Fibroblast of lung (primary cell): ENCODE measurements around the gene DRD1.

ENCODE experiments used
- CTCF ChIP-seq, 2 donors: IDR thresholded peaks in 1 of 2; conservative IDR thresholded peaks in 1 of 2; 1 replicate in 1 of 2; 2 replicates in 1 of 2; pipeline ENCODE4 v1.5.1; 2011 to 2012; ENCODE audit warnings: low read length in 2 of 2, control low read depth in 1 of 2, inconsistent platforms in 1 of 2, low read depth in 1 of 2, mild to moderate bottlenecking in 1 of 2
- EZH2 ChIP-seq: IDR thresholded peaks from 2 replicates; pipeline ENCODE4 v1.5.1; 2012; ENCODE audit warnings: low read length, control low read depth, mild to moderate bottlenecking; ENCODE audit errors: missing control alignments

GRCh38 chr5:175447571-175447970, 3.6 kb upstream of the DRD1 start:
- no peak for TF ChIP-seq CTCF (conservative IDR thresholded peaks at IDR 0.05 in 1 of 2, IDR thresholded peaks at IDR 0.05 in 1 of 2; ENCODE audit: low read depth in 1 of 2, low read length in 2 of 2)
- TF ChIP-seq EZH2, result no peak
